Activated naive CD8-positive, alpha-beta T cell treated with anti-CD3 and anti-CD28 coated beads, Interleukin-2, amount 10 ng/mL, durations not matched to agents 7 days and 5 days (primary cell): ENCODE results near the gene C11orf24. TPM values are rescaled to one million over a fixed set of nuclear protein-coding genes. Genes with fewer than 3 reads are reported as not detected.
"Not testable (repeated sequence)": the region's sequence is repeated elsewhere in the genome, so short reads cannot be mapped to it uniquely, and the experiment has no call there.

Experiments
- ATAC-seq: fragments of 150-1000 bp; cut with Tn5 transposase; one replicate; pipeline ENCODE4 v1.10.0; 2021; ENCODE audit warnings: low read depth, moderate library complexity
- POLR2A ChIA-PET: fragments of 350-600 bp; sonication (Branson Sonifier 250); formaldehyde crosslinking; loops from one replicate; lab custom pipeline; 2021; ENCODE audit warnings: antibody characterized with exemption; lab: Charles Lee
- DNase-seq: peaks from one replicate; pipeline ENCODE4 v3.0.0; 2021
- H3K27ac Mint-ChIP-seq: one replicate; pipeline ENCODE4 v1.8.0; 2022; ENCODE audit warnings: mild to moderate bottlenecking, mixed read lengths
- H3K27me3 Mint-ChIP-seq: one replicate; pipeline ENCODE4 v1.8.0; 2022; ENCODE audit warnings: mild to moderate bottlenecking, moderate library complexity, mixed read lengths
- H3K36me3 Mint-ChIP-seq: one replicate; pipeline ENCODE4 v1.8.0; 2021; ENCODE audit warnings: mild to moderate bottlenecking, mixed read lengths
- H3K4me1 Mint-ChIP-seq: one replicate; pipeline ENCODE4 v1.8.0; 2021; ENCODE audit warnings: mixed read lengths
- H3K4me3 Mint-ChIP-seq: one replicate; pipeline ENCODE4 v1.8.0; 2022; ENCODE audit warnings: mild to moderate bottlenecking, moderate library complexity, mixed read lengths
- H3K9me3 Mint-ChIP-seq: one replicate; pipeline ENCODE4 v1.8.0; 2021; ENCODE audit warnings: mixed read lengths
- total RNA-seq, 2 experiments: library from RNA; stranded (reverse); gene quantifications; one replicate each; pipeline ENCODE4 v1.2.3, GENCODE V29; 2021

Gene C11orf24
- total RNA-seq, 2 experiments from 2014 or later, result 23.1 to 23.5 TPM

- Mint-ChIP-seq H3K27ac (peak overlapping the region; percentile 38), H3K4me1 (peaks cover 9% of the 10 kb centered on the region), H3K9me3 (no peaks in the 10 kb centered on the region), H3K27me3 (no peaks in the 10 kb centered on the region), H3K4me3 (no peak overlapping the region), H3K36me3 (peaks cover 20% of the 10 kb centered on the region)
- DNase-seq (no peak), ATAC-seq (no peak)
- POLR2A ChIA-PET, result no interaction called here
Measured at GRCh38 chr11:68261749-68262543, 9.8 kb downstream of the C11orf24 start.

- no peaks in the 10 kb centered on the region for H3K9me3 Mint-ChIP-seq
- no peaks in the 10 kb centered on the region for H3K27me3 Mint-ChIP-seq
- ATAC-seq, result no peak
- H3K4me3 Mint-ChIP-seq, result no peak overlapping the region
- H3K27ac Mint-ChIP-seq, result no peak overlapping the region
- POLR2A ChIA-PET, result no interaction called here
- DNase-seq, result no peak
- peaks cover 18% of the 10 kb centered on the region for H3K36me3 Mint-ChIP-seq
- H3K4me1 Mint-ChIP-seq, result peaks cover 2% of the 10 kb centered on the region
Measured at GRCh38 chr11:68261006-68261405, 10.8 kb downstream of the C11orf24 start.

- POLR2A ChIA-PET, result no interaction called here
- no peak for ATAC-seq
Measured at GRCh38 chr11:68260484-68260883, 11.3 kb downstream of the C11orf24 start.

GRCh38 chr11:68259122-68259959, 12.4 kb downstream of the C11orf24 start:
- Mint-ChIP-seq H3K4me1 (peaks cover 2% of the 10 kb centered on the region), H3K4me3 (no peak overlapping the region), H3K36me3 (peaks cover 10% of the 10 kb centered on the region), H3K27me3 (no peaks in the 10 kb centered on the region), H3K27ac (no peak overlapping the region), H3K9me3 (no peaks in the 10 kb centered on the region)
- no peak for DNase-seq
- POLR2A ChIA-PET, result interaction anchor here (1.2 kb wide), 1 partner anchor 38 kb away, joined by 3 read pairs; no protein-coding TSS in a partner anchor
- no peak for ATAC-seq

More at GRCh38 chr11:68260484-68260883, 11.3 kb downstream of the C11orf24 start:
- no peak for DNase-seq
- Mint-ChIP-seq H3K9me3 (no peaks in the 10 kb centered on the region), H3K4me1 (peaks cover 2% of the 10 kb centered on the region), H3K4me3 (no peak overlapping the region), H3K36me3 (peaks cover 18% of the 10 kb centered on the region), H3K27me3 (no peaks in the 10 kb centered on the region), H3K27ac (peak overlapping the region; percentile 35)

- no peaks in the 10 kb centered on the region for H3K9me3 Mint-ChIP-seq
- POLR2A ChIA-PET, result interaction anchor here (0.5 to 1.8 kb wide), 6 partner anchors 12 to 73 kb away, joined by 3 to 10 read pairs (median 6); partner anchors contain the start of gene C11orf24
- DNase-seq (no peak), ATAC-seq (no peak)
- H3K27ac Mint-ChIP-seq, result no peak overlapping the region
- no peaks in the 10 kb centered on the region for H3K27me3 Mint-ChIP-seq
- H3K36me3 Mint-ChIP-seq, result peaks cover 4% of the 10 kb centered on the region
- H3K4me3 Mint-ChIP-seq, result no peak overlapping the region
- peaks cover 5% of the 10 kb centered on the region for H3K4me1 Mint-ChIP-seq
Measured at GRCh38 chr11:68258363-68258765, 13.4 kb downstream of the C11orf24 start.

- POLR2A ChIA-PET, result interaction anchor here (0.8 to 1.8 kb wide), 5 partner anchors 13 to 41 kb away, joined by 3 to 10 read pairs (median 6); partner anchors contain the start of gene C11orf24
- no peaks in the 10 kb centered on the region for H3K9me3 Mint-ChIP-seq
- ATAC-seq (peak; percentile 95), DNase-seq (peak; percentile 94)
- no peaks in the 10 kb centered on the region for H3K27me3 Mint-ChIP-seq
- no peak overlapping the region for H3K4me3 Mint-ChIP-seq
- peak overlapping the region; percentile 77 for H3K27ac Mint-ChIP-seq
- H3K4me1 Mint-ChIP-seq, result peaks cover 6% of the 10 kb centered on the region
- H3K36me3 Mint-ChIP-seq, result peaks cover 4% of the 10 kb centered on the region
Measured at GRCh38 chr11:68257477-68258362, 14.1 kb downstream of the C11orf24 start.

- Mint-ChIP-seq H3K4me1 (peaks cover 6% of the 10 kb centered on the region), H3K4me3 (no peak overlapping the region), H3K27me3 (no peaks in the 10 kb centered on the region), H3K9me3 (peaks cover 1% of the 10 kb centered on the region), H3K27ac (no peak overlapping the region), H3K36me3 (no peaks in the 10 kb centered on the region)
- POLR2A ChIA-PET, result no interaction called here
- no peak for ATAC-seq
- DNase-seq, result no peak
Measured at GRCh38 chr11:68256331-68256741, 15.4 kb downstream of the C11orf24 start.

GRCh38 chr11:68255526-68255925, 16.2 kb downstream of the C11orf24 start:
- Mint-ChIP-seq H3K9me3 (peaks cover 1% of the 10 kb centered on the region), H3K27me3 (no peaks in the 10 kb centered on the region), H3K27ac (no peak overlapping the region), H3K4me3 (no peak overlapping the region), H3K4me1 (peaks cover 6% of the 10 kb centered on the region), H3K36me3 (no peaks in the 10 kb centered on the region)
- no peak for DNase-seq
- ATAC-seq, result no peak
- POLR2A ChIA-PET, result no interaction called here

GRCh38 chr11:68254421-68254820, 17.4 kb downstream of the C11orf24 start:
- no peak for DNase-seq
- Mint-ChIP-seq H3K9me3 (peaks cover 3% of the 10 kb centered on the region), H3K27me3 (peaks cover 4% of the 10 kb centered on the region), H3K4me3 (no peak overlapping the region), H3K4me1 (peaks cover 6% of the 10 kb centered on the region), H3K27ac (no peak overlapping the region), H3K36me3 (peaks cover 3% of the 10 kb centered on the region)
- no peak for ATAC-seq
- POLR2A ChIA-PET, result no interaction called here

- Mint-ChIP-seq H3K27ac (no peak overlapping the region), H3K4me3 (no peak overlapping the region), H3K27me3 (peaks cover 6% of the 10 kb centered on the region), H3K9me3 (peaks cover 3% of the 10 kb centered on the region), H3K4me1 (peaks cover 4% of the 10 kb centered on the region), H3K36me3 (peaks cover 3% of the 10 kb centered on the region)
- POLR2A ChIA-PET, result no interaction called here
- ATAC-seq, result no peak
- DNase-seq, result no peak
Measured at GRCh38 chr11:68251765-68252164, 20.0 kb downstream of the C11orf24 start.

- POLR2A ChIA-PET, result interaction anchor here (0.6 kb wide), 1 partner anchor 658 kb away, joined by 3 read pairs; the partner anchor contains the start of gene MRPL21
- not testable (repeated sequence) for DNase-seq, H3K27ac Mint-ChIP-seq, H3K36me3 Mint-ChIP-seq, H3K4me1 Mint-ChIP-seq, H3K4me3 Mint-ChIP-seq, H3K9me3 Mint-ChIP-seq, ATAC-seq, H3K27me3 Mint-ChIP-seq
Measured at GRCh38 chr11:68244912-68245311, 26.9 kb downstream of the C11orf24 start.

- DNase-seq, H3K27me3 Mint-ChIP-seq, ATAC-seq, POLR2A ChIA-PET, H3K27ac Mint-ChIP-seq, H3K4me1 Mint-ChIP-seq, H3K36me3 Mint-ChIP-seq, H3K9me3 Mint-ChIP-seq, H3K4me3 Mint-ChIP-seq: not testable (repeated sequence)
Measured at GRCh38 chr11:68243847-68244246, 27.9 kb downstream of the C11orf24 start.
